ENCODE results near the gene MYH10.

MYH10 gene

GRCh38 chr17:8599351-8600011 is 31.0 kb downstream of the MYH10 start:
- H3K9me3 ChIP-seq = no peaks in the 10 kb centered on the region
- peaks cover 0 to 73% (median 10%) of the 10 kb centered on the region in 4 donors for H3K4me1 ChIP-seq
- DNase-seq = no peak
- H3K36me3 ChIP-seq = peaks cover 0 to 5% (median 0%) of the 10 kb centered on the region in 3 donors
- intact Hi-C loops (cut with DNase I; ENCODE audit: low total_unique reads) = no loop called here
- no peaks in the 10 kb centered on the region for H3K27me3 ChIP-seq
- H3K27ac ChIP-seq = peak overlapping the region; percentile 23 to 74
- TF ChIP-seq CTCF (IDR thresholded peaks at IDR 0.05) = no peak
- H3K4me3 ChIP-seq = no peak overlapping the region

- Histone ChIP-seq H3K27ac (peak overlapping the region; percentile 23 to 74), H3K4me3 (no peak overlapping the region)
- TF ChIP-seq CTCF (IDR thresholded peaks at IDR 0.05) = no peak
These were observed 31.6 kb downstream of the MYH10 start for GRCh38 chr17:8598913-8599312.

GRCh38 chr17:8593830-8594229 is 36.7 kb downstream of the MYH10 start:
- Histone ChIP-seq H3K36me3 (no peaks in the 10 kb centered on the region), H3K9me3 (no peaks in the 10 kb centered on the region), H3K4me1 (peaks cover 0 to 54% (median 14%) of the 10 kb centered on the region in 4 donors), H3K27ac (peak overlapping the region in 1 of 2 donors; percentile 23), H3K4me3 (no peak overlapping the region), H3K27me3 (no peaks in the 10 kb centered on the region)
- no peak for DNase-seq
- no peak for TF ChIP-seq CTCF (IDR thresholded peaks at IDR 0.05)
- intact Hi-C loops (cut with DNase I; ENCODE audit: low total_unique reads) = no loop called here

More at GRCh38 chr17:8598913-8599312, 31.6 kb downstream of the MYH10 start:
- no peak for DNase-seq
- Histone ChIP-seq H3K36me3 (peaks cover 0 to 5% (median 0%) of the 10 kb centered on the region in 3 donors), H3K4me1 (peaks cover 0 to 67% (median 10%) of the 10 kb centered on the region in 4 donors), H3K27me3 (no peaks in the 10 kb centered on the region), H3K9me3 (no peaks in the 10 kb centered on the region)
- intact Hi-C loops (cut with DNase I; ENCODE audit: low total_unique reads) = no loop called here

GRCh38 chr17:8593276-8593675 is 37.2 kb downstream of the MYH10 start:
- Histone ChIP-seq H3K27me3 (no peaks in the 10 kb centered on the region), H3K9me3 (no peaks in the 10 kb centered on the region), H3K36me3 (no peaks in the 10 kb centered on the region), H3K4me3 (no peak overlapping the region), H3K4me1 (peaks cover 0 to 56% (median 16%) of the 10 kb centered on the region in 4 donors), H3K27ac (no peak overlapping the region)
- DNase-seq = no peak
- intact Hi-C loops (cut with DNase I; ENCODE audit: low total_unique reads) = no loop called here
- TF ChIP-seq CTCF (IDR thresholded peaks at IDR 0.05) = no peak

- intact Hi-C loops (cut with DNase I; ENCODE audit: low total_unique reads) = no loop called here
- DNase-seq = no peak
- peaks cover 0 to 81% (median 18%) of the 10 kb centered on the region in 4 donors for H3K4me1 ChIP-seq
- H3K27ac ChIP-seq = peak overlapping the region; percentile 76 to 79
- TF ChIP-seq CTCF (IDR thresholded peaks at IDR 0.05) = no peak
- H3K27me3 ChIP-seq = no peaks in the 10 kb centered on the region
- H3K9me3 ChIP-seq = no peaks in the 10 kb centered on the region
- H3K36me3 ChIP-seq = no peaks in the 10 kb centered on the region
- peak overlapping the region in 1 of 2 donors; percentile 3 for H3K4me3 ChIP-seq
These were observed 41.5 kb downstream of the MYH10 start for GRCh38 chr17:8588877-8589554.

Measured in tibial artery (tissue), 4 donors.